GM12892 (cell line): ENCODE data around the gene TCF12.

Source experiments
- POLR2A ChIP-seq: IDR thresholded peaks from 2 replicates; pipeline ENCODE4 v1.6.1; 2011; ENCODE audit warnings: low read depth, low read length, control low read depth
- POLR2AphosphoS5 ChIP-seq: IDR thresholded peaks from 2 replicates; pipeline ENCODE4 v1.6.1; 2011; ENCODE audit warnings: low read depth, low read length, control low read depth

GRCh38 chr15:57111002-57111401, 192.6 kb downstream of the TCF12 start:
- TF ChIP-seq POLR2AphosphoS5 (no peak), POLR2A (no peak)
